NCI-H1417 treated with DMSO at 0.1 percent for 48 hours (cell line): ENCODE results near the gene PHACTR1.
"Not testable (repeated sequence)": the region's sequence is repeated elsewhere in the genome, so short reads cannot be mapped to it uniquely, and the experiment has no call there.

Experiments
- DNase-seq: peaks from one replicate; lab custom pipeline; 2025; lab: John Stamatoyannopoulos, UW

Gene PHACTR1

GRCh38 chr6:12716298-12716916, at the start of gene PHACTR1:
PHACTR1 (plus strand) TSS chr6:12716767.
- no peak for DNase-seq

GRCh38 chr6:12666886-12667285, 49.7 kb upstream of the PHACTR1 start:
- DNase-seq: no peak

- no peak for DNase-seq
These were observed 40.6 kb upstream of the PHACTR1 start for GRCh38 chr6:12675931-12676330.

GRCh38 chr6:12679341-12679740, 37.2 kb upstream of the PHACTR1 start:
- no peak for DNase-seq

- no peak for DNase-seq
These were observed 23.4 kb upstream of the PHACTR1 start for GRCh38 chr6:12693122-12693521.

GRCh38 chr6:12698298-12698697, 18.3 kb upstream of the PHACTR1 start:
- no peak for DNase-seq

- DNase-seq: no peak
These were observed 11.6 kb upstream of the PHACTR1 start for GRCh38 chr6:12704946-12705345.

GRCh38 chr6:12709116-12709515, 7.5 kb upstream of the PHACTR1 start:
- DNase-seq: no peak

- no peak for DNase-seq
These were observed 6.9 kb upstream of the PHACTR1 start for GRCh38 chr6:12709556-12710232.

- no peak for DNase-seq
These were observed 5.6 kb upstream of the PHACTR1 start for GRCh38 chr6:12710921-12711320.

- no peak for DNase-seq
These were observed 2.5 kb upstream of the PHACTR1 start for GRCh38 chr6:12714022-12714421.

GRCh38 chr6:12715437-12715836, 1.1 kb upstream of the PHACTR1 start:
- DNase-seq: no peak

- DNase-seq: no peak
These were observed 789 bp downstream of the PHACTR1 start for GRCh38 chr6:12717356-12717755.

- DNase-seq: no peak
These were observed 1.4 kb downstream of the PHACTR1 start for GRCh38 chr6:12718015-12718414.

- no peak for DNase-seq
These were observed 2.5 kb downstream of the PHACTR1 start for GRCh38 chr6:12719017-12719416.

- DNase-seq: no peak
These were observed 3.7 kb downstream of the PHACTR1 start for GRCh38 chr6:12720310-12720709.

- DNase-seq: no peak
These were observed 8.7 kb downstream of the PHACTR1 start for GRCh38 chr6:12725263-12725662.

GRCh38 chr6:12729467-12729866, 12.9 kb downstream of the PHACTR1 start:
- no peak for DNase-seq

- not testable (repeated sequence) for DNase-seq
These were observed 14.2 kb downstream of the PHACTR1 start for GRCh38 chr6:12730809-12731208.

GRCh38 chr6:12733876-12734275, 17.3 kb downstream of the PHACTR1 start:
- DNase-seq: no peak

- no peak for DNase-seq
These were observed 19.2 kb downstream of the PHACTR1 start for GRCh38 chr6:12735786-12736185.

GRCh38 chr6:12748411-12748810, 31.8 kb downstream of the PHACTR1 start:
- no peak for DNase-seq

GRCh38 chr6:12748815-12749521, 32.4 kb downstream of the PHACTR1 start:
- DNase-seq: peak; percentile 67
